Measurements from ENCODE around the gene SLC12A6.

GRCh38 chr15:34358948-34359347 is 21.4 kb upstream of the SLC12A6 start:
- no peak for TF ChIP-seq CTCF (IDR thresholded peaks at IDR 0.05)
- TF ChIP-seq ZFX (IDR thresholded peaks at IDR 0.05; ENCODE audit: borderline replicate concordance), result no peak
